BJ (cell line): ENCODE measurements around the gene ANKK1. TPM values are rescaled to one million over a fixed set of nuclear protein-coding genes. Genes with fewer than 3 reads are reported as not detected.

Experiments
- CTCF ChIA-PET: fragments of 350-600 bp; formaldehyde crosslinking; extraction: SDS; loops from one replicate; lab custom pipeline; 2021; ENCODE audit warnings: antibody characterized with exemption, inconsistent platforms; lab: Yijun Ruan, JAX
- POLR2A ChIA-PET: fragments of 300-600 bp; sonication (Branson Sonifier 250); formaldehyde crosslinking; extraction: SDS; loops from one replicate; lab custom pipeline; 2021; ENCODE audit warnings: antibody characterized with exemption; lab: Charles Lee
- DNase-seq: peaks from one replicate; pipeline ENCODE4 v3.0.0-alpha.2; 2011; ENCODE audit warnings: low read depth
- H3K27me3 ChIP-seq: 2 replicates; pipeline ENCODE4 v1.6.0; 2011; ENCODE audit warnings: low read length; ENCODE audit not compliant: control insufficient read depth, insufficient read depth
- H3K36me3 ChIP-seq: 2 replicates; pipeline ENCODE4 v1.5.1; 2011; ENCODE audit warnings: low read length; ENCODE audit not compliant: control insufficient read depth, insufficient read depth
- H3K4me3 ChIP-seq: 2 replicates; pipeline ENCODE4 v1.5.1; 2011; ENCODE audit warnings: low read depth, mild to moderate bottlenecking, control low read depth, low read length
- CTCF ChIP-seq: IDR thresholded peaks from 2 replicates; pipeline ENCODE4 v1.5.1; 2011; ENCODE audit warnings: low read depth, mild to moderate bottlenecking, control low read depth, inconsistent platforms, low read length, moderate library complexity; ENCODE audit not compliant: insufficient read depth
- polyA plus RNA-seq: library from polyadenylated mRNA; depleted of rRNA; stranded (reverse); fragments of >200 nt; gene quantifications from 2 replicates; pipeline ENCODE4 v1.2.3, GENCODE V29; 2011

Gene ANKK1
- polyA plus RNA-seq, 1 experiment = not detected

- peaks cover 3% of the 10 kb centered on the region for H3K36me3 ChIP-seq
- DNase-seq = no peak
- no peak overlapping the region for H3K4me3 ChIP-seq
- no peak for TF ChIP-seq CTCF
- no peaks in the 10 kb centered on the region for H3K27me3 ChIP-seq
- CTCF ChIA-PET = no interaction called here
- POLR2A ChIA-PET = no interaction called here
These were observed 18.2 kb upstream of the ANKK1 start for GRCh38 chr11:113369411-113369810.

- TF ChIP-seq CTCF = no peak
- Histone ChIP-seq H3K36me3 (peaks cover under 1% of the 10 kb centered on the region; the same call in 1 of the 2 replicates), H3K4me3 (no peak overlapping the region), H3K27me3 (no peaks in the 10 kb centered on the region)
- ChIA-PET POLR2A (no interaction called here), CTCF (no interaction called here)
- no peak for DNase-seq
These were observed 16.9 kb upstream of the ANKK1 start for GRCh38 chr11:113370634-113371033.

- no peak for TF ChIP-seq CTCF
- Histone ChIP-seq H3K27me3 (0 out of 2 replicates have a peak, but pooled peaks cover 2% of the 10 kb centered on the region), H3K36me3 (no peaks in the 10 kb centered on the region), H3K4me3 (no peak overlapping the region)
- no peak for DNase-seq
- POLR2A ChIA-PET = no interaction called here
- CTCF ChIA-PET = no interaction called here
These were observed 15.3 kb upstream of the ANKK1 start for GRCh38 chr11:113372309-113372708.

- POLR2A ChIA-PET = no interaction called here
These were observed 14.3 kb upstream of the ANKK1 start for GRCh38 chr11:113373306-113373705.

GRCh38 chr11:113373981-113374560 lies 13.5 kb upstream of the ANKK1 start:
- Histone ChIP-seq H3K27me3 (0 out of 2 replicates have a peak, but pooled peaks cover 2% of the 10 kb centered on the region), H3K4me3 (no peak overlapping the region), H3K36me3 (no peaks in the 10 kb centered on the region)
- DNase-seq = no peak
- POLR2A ChIA-PET = no interaction called here
- no peak for TF ChIP-seq CTCF
- CTCF ChIA-PET = no interaction called here

More at GRCh38 chr11:113373306-113373705, 14.3 kb upstream of the ANKK1 start:
- 0 out of 2 replicates have a peak, but pooled peaks cover 2% of the 10 kb centered on the region for H3K27me3 ChIP-seq
- no peak overlapping the region for H3K4me3 ChIP-seq
- no peak for TF ChIP-seq CTCF
- CTCF ChIA-PET = no interaction called here
- peak; percentile 9 for DNase-seq
- H3K36me3 ChIP-seq = no peaks in the 10 kb centered on the region
